Germinal center (tissue), 1 donor: Measurements from ENCODE around the gene HK1.
"Not testable (repeated sequence)": the region's sequence is repeated elsewhere in the genome, so short reads cannot be mapped to it uniquely, and the experiment has no call there.

Source experiments
- DNase-seq: peaks from one replicate; pipeline ENCODE4 v3.0.0; 2012; ENCODE audit warnings: mixed read lengths, low spot score

The HK1 gene

GRCh38 chr10:69259547-69260243, 18.6 kb upstream of the HK1 start:
- no peak for DNase-seq

- no peak for DNase-seq
Measured at GRCh38 chr10:69261184-69261583, 17.1 kb upstream of the HK1 start.

- no peak for DNase-seq
Measured at GRCh38 chr10:69262292-69262751, 16.0 kb upstream of the HK1 start.

GRCh38 chr10:69265521-69265920, 12.8 kb upstream of the HK1 start:
- no peak for DNase-seq

- no peak for DNase-seq
Measured at GRCh38 chr10:69268761-69269416, 9.4 kb upstream of the HK1 start.

GRCh38 chr10:69269761-69270160, 8.5 kb upstream of the HK1 start:
- no peak for DNase-seq

- no peak for DNase-seq
Measured at GRCh38 chr10:69270990-69271389, 7.3 kb upstream of the HK1 start.

GRCh38 chr10:69272624-69273023, 5.7 kb upstream of the HK1 start:
- DNase-seq, result no peak

- no peak for DNase-seq
Measured at GRCh38 chr10:69275444-69275843, 2.9 kb upstream of the HK1 start.

GRCh38 chr10:69276503-69276902, 1.8 kb upstream of the HK1 start:
- DNase-seq, result no peak

GRCh38 chr10:69279110-69279509, 814 bp downstream of the HK1 start:
- DNase-seq, result peak; percentile 18

GRCh38 chr10:69281507-69282413, 3.5 kb downstream of the HK1 start:
- no peak for DNase-seq

GRCh38 chr10:69284402-69284801, 6.1 kb downstream of the HK1 start:
- not testable (repeated sequence) for DNase-seq

GRCh38 chr10:69285699-69286098, 7.4 kb downstream of the HK1 start:
- DNase-seq, result no peak

GRCh38 chr10:69287181-69287580, 8.9 kb downstream of the HK1 start:
- no peak for DNase-seq

- no peak for DNase-seq
Measured at GRCh38 chr10:69290993-69291392, 12.7 kb downstream of the HK1 start.

GRCh38 chr10:69292459-69292858, 14.2 kb downstream of the HK1 start:
- DNase-seq, result no peak

- DNase-seq, result no peak
Measured at GRCh38 chr10:69295027-69295636, 16.8 kb downstream of the HK1 start.

GRCh38 chr10:69303632-69304051, 25.3 kb downstream of the HK1 start:
- DNase-seq, result no peak

- no peak for DNase-seq
Measured at GRCh38 chr10:69306421-69306820, 28.1 kb downstream of the HK1 start.

GRCh38 chr10:69307434-69307833, 29.1 kb downstream of the HK1 start:
- DNase-seq, result no peak

GRCh38 chr10:69308304-69308703, 30.0 kb downstream of the HK1 start:
- DNase-seq, result not testable (repeated sequence)
